Stimulated activated CD8-positive, alpha-beta memory T cell treated with anti-CD3 and anti-CD28 coated beads, Interleukin-4, amount 100 ng/mL, for 1 hour (primary cell): ENCODE results near the gene ZBTB33.

Experiments
- DNase-seq, 2 donors: peaks; one replicate each; pipeline ENCODE4 v3.0.0-alpha.2; 2020; ENCODE audit warnings: low read depth in 2 of 2, low spot score in 1 of 2

ZBTB33 gene

DNA sequence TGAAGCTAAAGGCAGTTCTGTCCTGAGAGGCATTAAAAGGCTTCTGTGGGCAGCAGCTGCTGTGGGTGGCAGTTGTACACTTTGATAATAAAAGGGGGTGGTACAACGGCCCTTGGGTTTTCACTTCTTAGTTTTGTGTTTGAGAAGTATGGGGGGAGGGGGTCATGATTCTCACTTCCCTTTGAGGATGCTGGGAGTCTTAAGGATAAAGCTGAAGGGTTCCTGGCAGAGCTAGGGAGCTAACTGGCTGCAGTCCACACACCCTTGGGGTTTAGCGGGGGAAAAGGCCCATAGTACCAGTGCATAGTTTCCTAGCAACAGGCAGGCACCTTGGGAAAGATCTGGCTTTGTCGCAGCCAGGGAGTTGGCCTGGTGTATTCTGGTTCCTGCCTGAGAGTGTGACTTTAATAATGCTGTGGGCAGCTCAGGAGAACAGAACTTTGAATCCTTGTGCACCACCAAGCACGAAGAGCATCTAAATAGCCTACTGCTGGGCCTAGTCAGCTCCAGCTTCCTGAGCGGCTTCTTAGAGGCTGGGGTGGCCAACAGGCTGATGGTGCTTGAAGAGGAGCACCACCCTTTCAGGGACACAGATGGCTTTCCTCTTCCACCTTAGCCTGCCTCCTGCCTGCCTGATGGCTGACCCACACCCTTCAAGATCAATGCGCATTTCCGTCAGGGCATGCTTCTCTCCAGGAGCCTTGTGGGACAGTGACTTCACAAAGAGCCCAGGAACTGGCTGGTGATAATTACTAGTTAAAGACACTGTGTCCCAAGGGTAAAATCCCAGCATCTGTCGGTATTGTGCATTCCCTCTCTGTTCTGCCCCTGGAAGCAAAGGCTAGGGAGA, 12.5 kb downstream of the ZBTB33 start:
- DNase-seq = no peak

DNA sequence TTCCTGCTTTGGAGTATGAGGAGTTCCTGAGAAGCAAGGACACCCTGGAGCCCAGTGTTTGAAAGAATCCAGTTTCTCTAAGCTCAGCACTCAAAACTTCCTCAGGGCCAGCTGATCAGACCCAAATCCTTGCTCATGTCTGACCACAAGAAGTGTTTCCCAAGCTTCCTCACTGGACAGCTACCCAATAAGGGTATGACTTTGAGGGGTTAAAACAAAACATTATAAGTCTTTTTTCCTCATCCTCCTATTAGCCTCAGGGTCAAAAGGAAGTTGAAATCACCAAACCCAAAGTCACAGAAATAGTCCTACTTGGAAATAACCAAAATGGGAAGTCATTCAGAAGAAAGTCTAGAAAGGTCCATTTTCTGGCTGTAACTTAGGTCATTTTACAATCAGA, 13.7 kb downstream of the ZBTB33 start:
- no peak for DNase-seq

DNA sequence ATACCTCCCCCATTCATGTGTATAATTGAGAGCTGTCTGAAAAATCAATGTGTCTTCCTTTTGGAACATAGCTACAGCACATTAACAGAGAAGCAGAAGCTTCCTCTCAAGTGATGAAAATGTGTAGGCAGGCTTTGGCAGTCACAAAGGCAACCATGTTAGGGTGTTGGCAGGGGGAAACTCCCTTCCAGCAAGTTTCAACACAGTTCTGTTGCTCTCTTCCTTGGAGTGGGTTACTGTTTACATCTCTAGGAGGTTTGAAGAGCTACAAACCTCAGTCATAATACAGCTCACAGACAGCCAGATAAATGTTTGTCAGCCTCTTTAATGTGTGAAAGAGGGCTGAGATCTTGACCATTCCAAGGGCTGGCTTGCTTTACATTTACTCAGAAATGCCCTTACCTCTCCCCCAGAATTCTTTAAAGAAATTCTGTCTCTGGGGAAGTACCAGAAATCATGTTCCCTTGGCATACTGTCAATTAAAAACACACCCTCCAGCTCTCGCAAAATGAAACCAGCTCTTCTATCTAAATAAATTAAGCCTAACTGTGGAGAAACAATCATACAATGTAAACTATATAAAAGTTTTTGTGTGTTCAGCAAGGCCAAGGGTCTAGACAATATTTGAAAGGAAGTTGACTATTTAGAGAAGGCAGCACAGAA, 18.9 kb downstream of the ZBTB33 start:
- DNase-seq = no peak

DNA sequence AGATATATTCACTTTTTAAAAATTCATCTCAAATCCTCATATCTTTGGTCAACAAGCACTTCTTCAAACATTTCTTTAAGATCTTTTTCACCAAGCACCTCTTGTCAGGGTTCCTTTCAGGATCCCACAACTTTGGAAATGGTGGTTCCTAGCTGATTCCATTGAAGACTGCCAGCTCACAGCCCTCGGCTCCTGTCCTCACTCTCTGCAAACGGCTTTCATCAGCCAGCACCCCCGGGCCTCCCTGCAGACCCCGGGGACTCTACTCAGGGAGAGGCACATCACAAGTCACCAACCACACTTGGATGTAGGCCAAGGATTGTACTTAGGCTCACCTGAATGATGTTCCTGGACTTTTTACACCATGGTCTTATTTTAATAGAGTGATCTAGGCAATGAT, 20.0 kb downstream of the ZBTB33 start:
- DNase-seq = no peak

DNA sequence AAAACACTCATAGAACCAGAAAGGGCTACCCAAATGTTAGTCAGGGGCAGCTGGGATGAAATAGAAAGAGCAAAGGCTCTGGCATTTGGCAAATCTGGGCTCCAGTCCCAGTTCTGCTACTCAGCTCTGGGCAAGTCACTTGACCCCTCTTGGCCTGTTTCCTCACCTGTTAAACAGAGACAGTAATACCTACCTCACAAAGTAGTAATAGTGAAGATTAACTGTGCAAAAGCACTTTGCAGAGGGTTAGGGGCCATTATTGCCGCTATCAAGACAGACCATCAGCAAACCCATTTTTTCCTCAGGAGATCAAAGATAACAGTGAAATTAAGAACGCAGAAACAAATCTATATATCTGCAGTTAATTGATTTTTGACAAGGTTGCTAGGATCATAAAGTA, 20.6 kb downstream of the ZBTB33 start:
- no peak for DNase-seq

DNA sequence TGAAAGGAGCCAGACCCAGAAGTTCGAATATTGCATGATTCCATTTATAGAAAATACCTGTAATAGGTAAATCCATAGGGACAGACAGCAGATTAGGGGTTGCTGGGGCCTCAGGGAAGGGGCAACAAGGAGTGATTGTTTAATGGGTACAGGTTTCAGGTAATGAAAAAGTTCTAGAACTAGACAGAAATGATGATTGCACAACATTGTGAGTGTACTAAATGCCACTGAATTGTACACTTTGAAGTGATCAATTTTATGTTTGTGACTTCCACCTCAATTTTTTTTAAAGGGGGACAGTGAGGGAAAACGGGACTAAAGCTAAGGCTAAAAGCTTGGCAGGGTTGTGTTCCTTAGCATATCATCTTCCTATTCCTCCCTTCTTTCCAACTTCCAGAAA, 23.5 kb downstream of the ZBTB33 start:
- DNase-seq = no peak

DNA sequence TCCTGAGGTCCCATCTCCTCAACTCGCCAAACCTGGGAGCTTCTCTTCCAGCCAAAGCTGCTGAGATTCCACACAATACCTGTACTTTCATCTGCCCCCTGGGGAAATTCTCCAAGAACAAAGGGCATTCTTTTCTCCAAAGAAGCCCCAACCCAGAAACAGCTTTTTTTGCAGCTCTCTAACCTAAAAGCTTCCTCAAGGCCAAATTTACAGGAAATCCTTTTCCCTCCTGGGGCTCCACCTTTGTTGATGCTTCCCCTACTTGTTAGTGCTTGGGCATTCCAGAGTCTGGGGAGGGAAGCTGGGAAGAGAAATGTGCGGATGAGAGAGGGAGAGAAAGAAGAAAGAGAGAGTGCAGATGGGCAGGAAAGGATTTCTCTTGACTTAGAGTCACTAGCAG, 24.3 kb downstream of the ZBTB33 start:
- no peak for DNase-seq

DNA sequence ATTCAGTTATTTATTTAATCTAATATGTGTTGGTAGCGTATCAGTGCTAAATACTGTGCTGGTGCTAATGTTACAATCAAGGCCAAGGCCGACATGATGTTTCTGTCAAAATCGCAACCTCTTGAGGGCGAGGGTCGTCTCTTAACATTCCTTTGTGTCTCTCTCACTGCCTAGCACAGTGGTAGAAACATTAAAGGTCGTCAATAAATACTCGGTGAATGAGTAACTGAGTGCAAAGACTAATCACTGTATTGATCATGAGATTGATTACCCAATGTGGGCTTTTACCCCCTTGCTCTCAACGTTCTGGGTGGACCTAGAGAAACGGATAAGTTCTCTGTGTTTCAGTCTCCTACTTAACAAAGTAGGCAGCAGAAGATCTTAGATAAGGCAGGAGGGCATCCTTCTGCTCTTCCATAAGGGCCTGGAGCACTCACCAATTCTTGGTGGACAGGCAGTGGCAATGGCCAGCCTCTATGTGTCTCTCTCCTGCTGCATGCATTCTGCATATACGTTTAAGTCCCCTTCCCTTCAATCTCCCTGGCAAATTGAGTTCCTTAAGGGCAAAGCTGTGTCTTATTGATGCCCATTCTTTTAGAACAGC, 30.5 kb downstream of the ZBTB33 start:
- DNase-seq = no peak

DNA sequence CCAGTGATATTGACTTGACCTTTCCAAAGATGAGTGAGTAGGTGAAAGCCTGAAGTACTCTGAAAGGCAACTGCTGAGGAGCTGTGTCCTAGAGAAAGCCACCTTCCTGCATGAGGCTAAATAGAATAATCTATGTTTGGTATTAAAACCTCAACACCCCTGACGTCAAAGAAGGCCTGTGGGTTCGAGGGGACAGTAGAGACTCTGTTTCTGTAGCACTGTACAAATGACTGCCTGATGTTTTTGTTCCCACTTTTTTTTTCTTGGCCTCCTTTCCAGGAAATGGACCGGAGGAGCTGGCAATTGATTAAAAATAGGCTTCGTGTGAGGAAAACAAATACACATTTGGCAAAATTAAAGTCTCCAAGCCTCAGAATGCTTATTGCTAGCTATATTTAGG, 31.1 kb downstream of the ZBTB33 start:
- DNase-seq = no peak

DNA sequence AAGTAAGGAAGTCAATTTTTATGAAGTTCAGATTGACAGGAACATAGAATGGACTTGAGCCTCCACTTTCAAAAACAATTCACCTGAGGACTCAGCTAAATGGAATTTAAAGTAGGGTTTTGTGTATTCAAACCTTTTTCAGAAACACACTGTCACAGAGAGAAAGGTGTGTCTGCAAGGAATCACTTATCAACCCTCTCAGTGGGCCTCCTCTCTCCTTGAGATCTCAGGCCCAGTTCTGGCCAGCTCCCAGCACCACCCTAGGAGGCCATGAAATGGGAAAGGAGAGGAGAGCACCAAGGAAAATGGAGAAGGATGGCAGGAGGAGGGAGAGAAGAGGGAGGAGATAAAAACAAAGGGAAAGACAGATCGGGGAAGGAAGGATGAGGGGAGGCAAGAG, 32.1 kb downstream of the ZBTB33 start:
- no peak for DNase-seq

DNA sequence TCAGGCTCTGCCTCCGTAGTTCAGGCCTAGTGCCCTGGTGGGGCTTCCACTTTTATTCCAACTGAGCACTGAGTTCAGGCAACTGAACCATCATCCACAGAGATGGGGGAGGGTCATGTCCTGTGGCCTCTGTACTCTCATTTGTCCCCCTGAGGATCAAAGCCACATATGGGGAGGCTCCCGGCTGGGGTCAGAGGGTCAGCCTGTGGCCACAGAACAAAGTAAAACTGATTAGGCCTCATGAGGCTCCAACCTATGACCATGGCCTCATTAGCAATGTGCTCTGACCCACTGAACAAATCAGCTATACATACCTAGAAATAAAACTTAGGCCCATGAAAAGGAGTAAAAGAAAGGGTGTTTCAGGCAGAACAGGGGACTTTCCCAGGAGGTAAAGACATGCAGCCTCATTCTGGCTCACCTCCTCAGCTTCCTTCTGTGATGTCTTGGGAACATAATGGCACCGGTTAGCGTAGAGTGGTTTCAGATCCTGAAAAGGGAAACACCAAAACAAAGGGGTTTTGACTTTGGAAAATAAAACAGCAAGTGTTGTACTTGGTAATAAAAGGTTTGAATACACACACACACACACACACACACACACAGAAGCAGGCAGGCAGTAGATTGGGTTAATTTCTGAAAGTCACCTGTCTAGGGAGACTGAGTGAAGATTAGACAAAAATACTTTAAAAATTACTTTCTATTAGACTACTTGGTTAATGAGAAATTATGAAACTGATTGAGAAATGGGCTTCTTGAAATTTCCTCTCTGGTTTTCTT, 36.3 kb downstream of the ZBTB33 start:
- no peak for DNase-seq

DNA sequence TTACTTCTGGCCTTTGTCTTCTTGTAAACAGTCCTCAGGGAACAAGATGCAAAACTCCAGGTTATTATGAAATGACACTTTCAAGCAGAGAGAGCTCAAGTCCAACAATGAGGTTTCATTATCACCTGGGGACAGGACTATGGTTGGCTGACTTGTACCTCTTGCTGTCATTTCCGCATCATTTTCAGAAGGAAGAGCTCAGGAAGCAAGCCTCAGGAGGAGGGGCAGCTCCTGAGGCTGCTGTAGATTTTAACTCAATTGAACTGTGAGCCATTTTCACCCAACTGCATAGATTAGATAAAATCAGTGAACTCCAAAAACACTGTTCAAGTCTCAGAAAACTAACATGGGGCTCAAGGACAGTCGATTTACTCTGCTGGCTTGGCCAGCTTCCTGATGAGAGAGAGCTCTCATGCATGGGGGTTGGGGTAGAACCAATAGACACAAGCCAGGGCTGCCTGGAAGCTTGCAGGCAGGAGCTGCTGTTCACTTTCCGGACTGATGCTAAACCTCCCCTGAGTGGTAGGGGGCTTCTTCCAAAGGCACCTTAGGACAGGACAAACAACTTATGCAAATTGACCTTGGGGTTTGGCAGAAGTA, 37.0 kb downstream of the ZBTB33 start:
- no peak for DNase-seq

DNA sequence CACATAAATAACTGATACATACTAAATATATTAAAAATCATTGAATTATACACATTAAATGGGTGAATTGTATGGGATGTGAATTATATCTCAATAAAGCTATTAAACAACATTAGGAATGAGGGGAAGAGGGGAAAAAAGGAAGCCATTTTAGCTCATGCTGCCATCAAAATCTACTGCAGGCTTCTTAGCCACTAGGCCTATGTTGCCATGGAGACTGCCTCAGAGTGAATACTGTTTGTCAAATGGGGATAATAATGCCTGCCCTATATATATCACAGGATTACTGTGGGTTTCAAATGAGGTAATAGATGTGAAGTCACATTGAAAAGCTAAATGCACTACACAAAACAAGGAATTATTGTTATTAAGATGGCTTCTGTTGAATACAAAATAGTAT, 39.5 kb downstream of the ZBTB33 start:
- no peak for DNase-seq

DNA sequence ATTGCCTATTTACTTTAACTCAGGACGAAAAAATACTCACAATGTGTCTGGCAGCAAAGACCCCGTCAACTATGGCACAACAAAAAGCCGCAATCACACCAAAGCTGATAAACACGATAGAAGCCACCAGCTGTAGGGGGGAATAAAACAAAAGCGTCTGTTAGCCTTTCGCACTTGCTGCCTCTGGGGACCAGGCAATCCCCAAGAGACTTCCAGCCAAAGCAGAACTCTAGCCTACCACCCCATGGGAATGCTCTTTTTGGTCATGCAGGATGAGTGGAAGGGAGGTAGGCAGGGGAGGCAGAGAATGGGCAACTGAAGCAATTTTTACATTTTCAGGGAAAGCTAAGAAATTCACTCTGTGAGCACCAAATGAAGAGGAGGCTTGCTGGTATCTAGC, 40.6 kb downstream of the ZBTB33 start:
- DNase-seq = no peak

DNA sequence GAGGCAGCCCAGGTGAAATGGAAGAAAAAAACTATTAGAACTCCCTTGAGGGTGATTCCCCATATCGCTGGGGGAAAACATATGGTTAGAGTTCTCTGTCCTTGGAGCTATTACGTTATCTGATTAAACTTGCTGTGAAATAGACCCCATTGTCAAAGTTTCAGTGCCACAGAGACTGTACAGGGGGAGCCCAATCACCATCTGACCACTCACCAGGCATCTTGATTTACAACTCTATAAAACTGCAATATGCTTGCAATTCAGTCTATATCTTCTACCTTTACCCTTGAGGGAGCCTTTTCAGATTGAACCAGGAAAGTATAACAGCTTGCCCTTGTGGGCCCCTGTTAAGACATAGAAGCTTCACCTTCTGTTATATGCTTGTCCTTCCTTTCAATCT, 42.4 kb downstream of the ZBTB33 start:
- no peak for DNase-seq

DNA sequence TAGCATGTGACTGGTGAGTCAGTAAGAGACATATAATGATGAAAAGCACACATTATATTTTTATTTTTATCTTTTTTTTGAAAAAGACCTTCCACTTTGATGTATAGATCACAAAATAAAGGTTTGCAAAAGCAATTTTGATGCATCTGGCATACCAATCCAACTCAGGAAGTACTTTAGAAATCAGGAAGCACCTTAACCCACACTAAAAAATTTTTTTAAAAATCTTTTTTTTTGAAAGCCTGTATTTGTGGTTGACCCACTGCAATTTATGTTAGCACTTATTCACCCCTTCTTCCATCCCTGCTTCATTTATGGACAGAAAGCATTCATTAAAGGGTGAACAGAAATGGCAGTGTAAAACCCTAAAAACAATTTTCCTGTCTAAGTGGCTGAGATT, 44.0 kb downstream of the ZBTB33 start:
- DNase-seq = no peak

DNA sequence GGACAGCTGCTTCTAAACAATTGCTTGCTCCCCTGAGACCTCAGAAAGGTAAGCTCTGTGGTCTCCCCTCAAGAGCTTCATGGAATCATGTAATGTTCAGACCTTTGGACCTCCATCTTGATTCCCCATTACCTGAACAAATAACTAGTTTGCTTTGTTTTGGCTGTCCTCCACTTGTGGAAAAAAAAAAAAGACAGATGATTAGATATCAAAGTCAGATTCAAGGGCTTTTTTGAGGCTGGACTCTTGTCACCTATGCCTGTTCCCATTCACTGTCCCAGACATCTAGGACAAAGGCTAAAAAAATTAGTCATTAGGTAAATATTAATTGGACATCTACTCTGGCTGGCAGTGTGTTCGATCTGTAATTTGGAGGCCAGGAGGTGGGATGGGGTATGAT, 47.3 kb downstream of the ZBTB33 start:
- no peak for DNase-seq

DNA sequence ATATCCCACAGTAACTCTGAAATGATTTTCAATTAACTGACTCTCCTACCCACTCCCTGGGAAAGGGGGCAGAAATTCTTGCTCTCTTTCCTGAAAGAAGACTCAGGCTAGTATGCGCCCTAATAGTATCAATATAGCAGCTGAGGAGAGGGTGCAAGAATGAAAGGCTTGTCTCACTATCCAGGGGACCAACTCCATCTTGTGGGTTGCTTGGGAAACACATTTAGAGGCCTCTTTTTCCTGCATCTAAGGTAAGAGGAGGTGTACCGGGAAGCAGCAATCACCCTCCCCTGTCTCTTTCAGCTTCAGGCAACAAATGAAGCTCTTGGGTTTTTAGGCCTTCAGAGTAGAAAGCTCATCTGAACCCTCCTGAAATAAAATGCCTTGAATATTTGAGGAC, 49.3 kb downstream of the ZBTB33 start:
- no peak for DNase-seq

DNA sequence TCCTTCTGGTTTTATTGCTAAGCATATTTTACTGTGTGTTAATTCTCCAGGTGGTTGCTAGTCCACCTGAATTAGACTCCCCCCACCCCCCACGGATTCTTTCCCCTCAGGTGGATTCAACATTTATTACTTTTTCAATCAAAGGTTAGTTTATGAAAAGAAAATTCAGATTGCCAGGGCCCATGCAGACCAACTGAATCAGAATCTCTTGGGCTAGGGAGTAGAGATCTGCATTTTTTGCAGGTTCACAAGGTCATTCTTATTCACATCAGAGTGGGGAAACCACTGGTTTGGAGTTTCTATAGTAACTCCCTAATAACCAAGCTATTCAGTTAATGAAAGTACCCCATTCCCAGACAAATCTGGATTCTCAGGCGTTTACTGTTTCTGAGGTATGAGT, 50.9 kb downstream of the ZBTB33 start:
- DNase-seq = no peak

DNA sequence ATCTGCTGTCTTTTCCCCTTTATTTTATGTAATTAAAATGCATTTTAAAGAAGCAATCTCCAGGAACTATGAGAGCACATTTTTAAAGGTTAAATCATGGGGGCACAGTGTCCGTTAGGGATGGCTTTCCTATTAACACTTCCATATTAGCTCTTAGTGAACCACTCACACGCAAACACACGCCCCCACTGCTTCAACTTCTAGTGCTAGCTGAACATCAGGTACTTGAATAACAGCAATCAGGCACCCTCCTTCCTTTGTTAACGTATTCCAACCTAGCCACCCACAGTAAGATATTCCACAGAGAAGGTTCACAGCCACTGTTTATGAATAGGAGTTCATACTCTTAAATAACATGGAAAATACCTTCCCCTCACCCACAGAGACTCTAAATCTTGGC, 51.3 kb downstream of the ZBTB33 start:
- DNase-seq = no peak

DNA sequence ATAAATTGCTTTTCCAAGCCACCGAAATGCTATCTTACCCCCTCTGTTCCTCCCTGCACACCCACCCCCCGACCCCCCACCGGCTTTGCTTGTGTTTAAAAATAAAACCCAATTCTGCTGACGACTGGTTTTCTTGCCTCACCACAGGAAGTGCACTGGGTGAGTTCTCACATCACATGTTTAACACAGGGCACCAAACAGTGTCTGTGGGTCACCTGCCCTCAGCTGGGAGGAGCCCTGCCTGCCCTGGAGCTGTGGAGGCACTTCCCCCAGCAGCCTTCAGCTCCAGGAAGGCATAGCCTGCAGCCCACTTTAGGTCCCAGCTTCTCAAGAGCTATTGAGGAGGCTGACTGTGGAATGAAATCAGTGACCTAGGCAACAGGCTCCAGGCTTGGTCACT, 51.8 kb downstream of the ZBTB33 start:
- DNase-seq = peak in 1 of 2 donors; percentile 15
